Measurements from ENCODE around the gene MED19. TPM values are rescaled to one million over a fixed set of nuclear protein-coding genes. Genes with fewer than 3 reads are reported as not detected.
A peak's percentile ranks its signal among the peaks of the same experiment; 100 is the strongest.
"Not testable (repeated sequence)": the region's sequence is repeated elsewhere in the genome, so short reads cannot be mapped to it uniquely, and the experiment has no call there.

Gene MED19
- total and polyA plus RNA-seq, 2 donors: 13.3 to 19.4 TPM

DNA sequence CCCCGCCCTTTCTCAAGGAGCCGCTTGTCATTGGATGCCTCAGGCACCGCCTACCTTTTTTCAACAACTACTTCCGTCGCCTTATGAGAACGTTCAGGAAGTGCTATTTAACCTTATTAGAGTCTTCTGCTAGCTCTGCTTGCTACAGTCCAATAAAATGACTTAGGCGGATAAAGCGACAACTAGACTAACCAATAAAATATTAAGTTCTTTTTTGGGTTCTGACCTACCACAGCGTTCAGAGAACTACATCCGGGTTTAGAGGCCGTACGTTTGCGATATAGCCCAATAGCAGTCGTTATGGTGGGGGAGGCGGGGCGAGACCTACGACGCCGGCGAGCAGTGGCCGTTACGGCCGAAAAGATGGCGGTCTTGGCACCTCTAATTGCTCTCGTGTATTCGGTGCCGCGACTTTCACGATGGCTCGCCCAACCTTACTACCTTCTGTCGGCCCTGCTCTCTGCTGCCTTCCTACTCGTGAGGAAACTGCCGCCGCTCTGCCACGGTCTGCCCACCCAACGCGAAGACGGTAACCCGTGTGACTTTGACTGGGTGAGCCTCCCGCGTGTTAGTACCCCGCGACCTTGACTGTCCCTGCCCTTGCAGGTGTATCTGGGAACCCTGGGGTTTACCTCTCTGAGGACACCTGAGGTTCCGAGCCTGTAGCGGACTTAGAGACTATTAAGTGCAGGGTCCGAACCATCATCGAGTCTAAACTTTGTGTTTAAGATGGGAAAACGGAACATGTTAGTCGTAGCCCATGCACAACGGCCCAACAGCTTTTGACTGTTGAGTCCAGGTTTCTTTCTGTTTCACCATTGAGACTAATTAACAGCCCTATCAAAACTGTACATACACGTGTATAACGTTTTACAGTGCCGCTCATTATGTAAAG is 488 bp upstream of the MED19 start, which contains the start of gene TMX2:
Gene TMX2, plus strand, starts transcription at position 338 of the 895 bp plus-strand sequence. Its CDS starts 26 bp downstream, at position 364.
- Histone ChIP-seq H3K4me1 (ENCODE audit: control insufficient read depth in 2 of 2, insufficient read depth in 2 of 2, low read length in 2 of 2) (peaks cover 18 to 19% of the 10 kb centered on the region in 2 donors), H3K27ac (ENCODE audit: low read depth in 1 of 2, low read length in 1 of 2) (peak within 1 kb of the TSS; percentile 84 to 87), H3K4me3 (ENCODE audit: low read length in 2 of 2) (peak within 1 kb of the TSS; percentile 73 to 100), H3K36me3 (ENCODE audit: control insufficient read depth in 2 of 2, insufficient read depth in 2 of 2, low read length in 1 of 2) (no peaks in the 10 kb centered on the region), H3K9me3 (ENCODE audit: control insufficient read depth in 2 of 2, insufficient read depth in 1 of 2, low read length in 1 of 2) (no peaks in the 10 kb centered on the region), H3K27me3 (ENCODE audit: control insufficient read depth in 2 of 2, insufficient read depth in 1 of 2, low read length in 1 of 2) (no peaks in the 10 kb centered on the region)
- peak; percentile 85 to 100 (median 94) for DNase-seq (ENCODE audit: low read depth in 6 of 9, low spot score in 9 of 9)
- under 1% methylated on average over 53 of the region's 53 CpGs for WGBS

DNA sequence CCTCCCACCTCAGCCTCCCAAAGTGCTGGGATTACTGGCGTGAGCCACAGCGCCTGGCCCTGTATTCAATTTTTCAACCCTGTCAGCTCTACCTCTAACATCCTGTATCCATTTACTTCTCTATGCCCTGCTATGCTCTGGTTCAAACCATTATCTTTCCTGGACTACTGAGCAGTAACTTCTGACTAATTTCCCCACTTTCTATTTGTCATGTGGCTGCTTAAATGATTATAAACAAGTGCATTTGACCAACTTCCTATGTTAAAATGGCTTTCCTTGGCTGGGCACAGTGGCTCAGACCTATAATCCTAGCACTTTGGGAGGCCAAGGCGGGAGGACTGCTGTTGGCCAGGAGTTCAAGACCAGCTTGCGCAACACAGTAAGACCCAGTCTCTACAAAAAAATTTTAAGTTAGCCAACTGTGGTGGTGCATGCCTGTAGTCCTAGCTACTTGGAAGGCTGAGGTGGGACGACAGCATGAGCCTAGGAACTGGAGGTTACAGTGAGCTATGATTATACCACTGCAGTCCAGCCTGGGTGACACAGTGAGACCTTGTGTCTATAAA is 2.1 kb downstream of the MED19 start:
- Histone ChIP-seq H3K27me3 (ENCODE audit: control insufficient read depth in 2 of 2, insufficient read depth in 1 of 2, low read length in 1 of 2) (no peaks in the 10 kb centered on the region), H3K9me3 (ENCODE audit: control insufficient read depth in 2 of 2, insufficient read depth in 1 of 2, low read length in 1 of 2) (no peaks in the 10 kb centered on the region), H3K4me3 (ENCODE audit: low read length in 2 of 2) (no peak overlapping the region), H3K36me3 (ENCODE audit: control insufficient read depth in 2 of 2, insufficient read depth in 2 of 2, low read length in 1 of 2) (peaks cover 3 to 5% of the 10 kb centered on the region in 2 donors), H3K27ac (ENCODE audit: low read depth in 1 of 2, low read length in 1 of 2) (no peak overlapping the region), H3K4me1 (ENCODE audit: control insufficient read depth in 2 of 2, insufficient read depth in 2 of 2, low read length in 2 of 2) (peaks cover 18 to 19% of the 10 kb centered on the region in 2 donors)
- WGBS: 98% methylated on average over 5 of the region's 5 CpGs
- DNase-seq (ENCODE audit: low read depth in 6 of 9, low spot score in 9 of 9): no peak

DNA sequence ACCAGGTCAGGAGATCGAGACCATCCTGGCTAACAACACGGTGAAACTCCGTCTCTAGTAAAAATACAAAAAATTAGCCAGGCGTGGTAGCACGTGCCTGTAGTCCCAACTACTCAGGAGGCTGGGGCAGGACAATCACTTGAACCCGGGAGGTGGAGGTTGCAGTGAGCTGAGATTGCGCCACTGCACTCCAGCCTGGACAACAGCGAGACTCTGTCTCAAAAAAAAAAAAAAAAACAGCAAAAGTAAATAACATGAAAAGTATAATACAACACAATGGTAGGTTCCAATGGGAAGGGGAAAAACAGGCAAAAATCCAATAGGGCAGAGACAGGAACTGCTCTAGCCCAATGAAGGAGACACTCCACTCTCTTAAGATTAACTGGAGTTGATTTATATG is 6.6 kb downstream of the MED19 start:
- peaks cover 40 to 44% of the 10 kb centered on the region in 2 donors for H3K36me3 ChIP-seq (ENCODE audit: control insufficient read depth in 2 of 2, insufficient read depth in 2 of 2, low read length in 1 of 2)
- DNase-seq (ENCODE audit: low read depth in 6 of 9, low spot score in 9 of 9); H3K4me3 ChIP-seq (ENCODE audit: low read length in 2 of 2); H3K27me3 ChIP-seq (ENCODE audit: control insufficient read depth in 2 of 2, insufficient read depth in 1 of 2, low read length in 1 of 2); H3K27ac ChIP-seq (ENCODE audit: low read depth in 1 of 2, low read length in 1 of 2); H3K4me1 ChIP-seq (ENCODE audit: control insufficient read depth in 2 of 2, insufficient read depth in 2 of 2, low read length in 2 of 2); H3K9me3 ChIP-seq (ENCODE audit: control insufficient read depth in 2 of 2, insufficient read depth in 1 of 2, low read length in 1 of 2): not testable (repeated sequence)
- WGBS: 99% methylated on average over 8 of the region's 8 CpGs

DNA sequence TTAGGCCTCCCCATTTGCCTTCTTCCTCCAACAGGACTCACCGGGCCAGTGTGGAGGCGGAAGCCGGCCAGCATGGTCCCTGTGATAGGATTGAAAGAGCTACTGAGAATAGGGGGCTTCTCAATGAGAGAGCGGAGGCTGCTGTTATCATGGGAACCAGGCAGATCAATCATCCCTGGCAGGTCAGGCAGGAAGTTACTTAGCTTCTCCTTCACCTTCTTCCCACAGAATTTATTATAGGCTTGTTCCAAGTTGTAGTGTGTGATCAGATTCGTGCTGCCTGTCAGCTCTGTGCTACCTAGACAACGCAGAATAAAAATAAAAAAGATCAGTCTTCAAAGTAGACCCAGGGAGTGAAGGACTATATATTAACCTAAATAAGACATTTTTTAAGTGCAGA is 7.1 kb downstream of the MED19 start:
- no peak for DNase-seq (ENCODE audit: low read depth in 6 of 9, low spot score in 9 of 9)
- H3K9me3 ChIP-seq (ENCODE audit: control insufficient read depth in 2 of 2, insufficient read depth in 1 of 2, low read length in 1 of 2): no peaks in the 10 kb centered on the region
- 97% methylated on average over 6 of the region's 6 CpGs for WGBS
- H3K27ac ChIP-seq (ENCODE audit: low read depth in 1 of 2, low read length in 1 of 2): no peak overlapping the region
- H3K4me1 ChIP-seq (ENCODE audit: control insufficient read depth in 2 of 2, insufficient read depth in 2 of 2, low read length in 2 of 2): no peaks in the 10 kb centered on the region
- peaks cover 43 to 48% of the 10 kb centered on the region in 2 donors for H3K36me3 ChIP-seq (ENCODE audit: control insufficient read depth in 2 of 2, insufficient read depth in 2 of 2, low read length in 1 of 2)
- no peaks in the 10 kb centered on the region for H3K27me3 ChIP-seq (ENCODE audit: control insufficient read depth in 2 of 2, insufficient read depth in 1 of 2, low read length in 1 of 2)
- no peak overlapping the region for H3K4me3 ChIP-seq (ENCODE audit: low read length in 2 of 2)

DNA sequence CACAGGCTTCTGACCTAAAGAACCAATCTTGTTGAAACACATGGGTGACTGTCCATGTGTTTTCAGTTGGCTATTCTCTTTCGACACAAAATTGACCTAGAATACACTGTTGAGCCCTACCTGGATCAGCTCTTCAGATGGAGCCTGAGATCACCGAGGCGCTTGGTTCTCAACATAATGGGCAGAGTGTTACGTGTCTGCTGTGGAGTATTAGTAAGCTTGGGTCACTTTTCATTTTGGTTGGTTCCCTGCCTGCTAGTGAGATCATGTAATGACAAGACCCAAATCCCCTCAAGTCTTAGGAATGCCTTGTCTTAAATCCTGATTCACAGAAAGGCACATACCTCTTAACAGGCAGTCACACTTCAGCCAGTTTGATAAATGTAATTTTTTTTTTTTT is 8.7 kb downstream of the MED19 start:
- Histone ChIP-seq H3K4me1 (ENCODE audit: control insufficient read depth in 2 of 2, insufficient read depth in 2 of 2, low read length in 2 of 2) (no peaks in the 10 kb centered on the region), H3K27ac (ENCODE audit: low read depth in 1 of 2, low read length in 1 of 2) (no peak overlapping the region), H3K27me3 (ENCODE audit: control insufficient read depth in 2 of 2, insufficient read depth in 1 of 2, low read length in 1 of 2) (no peaks in the 10 kb centered on the region), H3K4me3 (ENCODE audit: low read length in 2 of 2) (no peak overlapping the region), H3K36me3 (ENCODE audit: control insufficient read depth in 2 of 2, insufficient read depth in 2 of 2, low read length in 1 of 2) (peaks cover 59 to 64% of the 10 kb centered on the region in 2 donors), H3K9me3 (ENCODE audit: control insufficient read depth in 2 of 2, insufficient read depth in 1 of 2, low read length in 1 of 2) (no peaks in the 10 kb centered on the region)
- no peak for DNase-seq (ENCODE audit: low read depth in 6 of 9, low spot score in 9 of 9)
- 96% methylated on average over 4 of the region's 4 CpGs for WGBS

DNA sequence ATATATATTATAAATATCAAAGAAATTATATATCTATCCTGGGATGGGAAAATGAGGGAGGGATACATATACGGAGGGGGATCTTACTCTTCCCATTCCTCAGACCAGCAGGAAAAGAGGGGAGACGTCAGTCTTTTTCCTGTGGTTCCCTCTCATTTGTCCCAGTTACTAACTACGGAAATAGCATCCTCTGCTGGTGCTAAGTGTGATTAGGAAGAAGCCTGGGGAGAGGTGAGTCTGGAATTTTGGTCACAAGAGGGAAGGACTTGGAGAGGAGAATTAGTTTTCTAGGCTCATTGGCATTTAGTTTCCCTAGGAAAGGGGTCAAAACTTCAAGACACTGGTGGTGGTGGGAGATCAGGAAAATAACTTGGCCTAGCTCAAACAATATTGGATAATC is 11.6 kb downstream of the MED19 start:
- H3K4me1 ChIP-seq (ENCODE audit: control insufficient read depth in 2 of 2, insufficient read depth in 2 of 2, low read length in 2 of 2): no peaks in the 10 kb centered on the region
- no peaks in the 10 kb centered on the region for H3K27me3 ChIP-seq (ENCODE audit: control insufficient read depth in 2 of 2, insufficient read depth in 1 of 2, low read length in 1 of 2)
- H3K27ac ChIP-seq (ENCODE audit: low read depth in 1 of 2, low read length in 1 of 2): no peak overlapping the region
- peaks cover 77 to 85% of the 10 kb centered on the region in 2 donors for H3K36me3 ChIP-seq (ENCODE audit: control insufficient read depth in 2 of 2, insufficient read depth in 2 of 2, low read length in 1 of 2)
- 93% methylated on average over 3 of the region's 3 CpGs for WGBS
- H3K4me3 ChIP-seq (ENCODE audit: low read length in 2 of 2): no peak overlapping the region
- no peak for DNase-seq (ENCODE audit: low read depth in 6 of 9, low spot score in 9 of 9)
- H3K9me3 ChIP-seq (ENCODE audit: control insufficient read depth in 2 of 2, insufficient read depth in 1 of 2, low read length in 1 of 2): no peaks in the 10 kb centered on the region

DNA sequence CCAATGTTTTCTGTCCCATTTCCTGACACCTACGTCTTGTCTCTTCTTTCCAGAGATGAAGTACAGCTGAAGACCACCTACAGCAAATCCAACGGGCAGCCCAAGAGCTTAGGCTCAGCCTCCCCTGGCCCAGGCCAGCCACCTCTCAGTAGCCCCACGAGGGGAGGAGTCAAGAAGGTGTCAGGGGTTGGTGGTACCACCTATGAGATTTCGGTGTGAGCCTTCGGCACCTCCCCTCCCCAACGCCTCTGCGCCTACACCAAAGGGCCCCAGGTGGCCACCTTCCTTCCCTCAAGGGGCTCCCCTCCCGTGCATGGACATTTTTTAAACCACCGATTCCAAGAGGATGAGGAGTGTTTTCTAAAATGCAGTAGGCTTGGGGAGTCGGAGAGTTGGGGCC is 12.2 kb downstream of the MED19 start:
- Histone ChIP-seq H3K9me3 (ENCODE audit: control insufficient read depth in 2 of 2, insufficient read depth in 1 of 2, low read length in 1 of 2) (no peaks in the 10 kb centered on the region), H3K4me3 (ENCODE audit: low read length in 2 of 2) (no peak overlapping the region), H3K27ac (ENCODE audit: low read depth in 1 of 2, low read length in 1 of 2) (no peak overlapping the region), H3K36me3 (ENCODE audit: control insufficient read depth in 2 of 2, insufficient read depth in 2 of 2, low read length in 1 of 2) (peaks cover 77 to 89% of the 10 kb centered on the region in 2 donors), H3K4me1 (ENCODE audit: control insufficient read depth in 2 of 2, insufficient read depth in 2 of 2, low read length in 2 of 2) (no peaks in the 10 kb centered on the region), H3K27me3 (ENCODE audit: control insufficient read depth in 2 of 2, insufficient read depth in 1 of 2, low read length in 1 of 2) (no peaks in the 10 kb centered on the region)
- no peak for DNase-seq (ENCODE audit: low read depth in 6 of 9, low spot score in 9 of 9)
- WGBS: 98% methylated on average over 10 of the region's 10 CpGs

DNA sequence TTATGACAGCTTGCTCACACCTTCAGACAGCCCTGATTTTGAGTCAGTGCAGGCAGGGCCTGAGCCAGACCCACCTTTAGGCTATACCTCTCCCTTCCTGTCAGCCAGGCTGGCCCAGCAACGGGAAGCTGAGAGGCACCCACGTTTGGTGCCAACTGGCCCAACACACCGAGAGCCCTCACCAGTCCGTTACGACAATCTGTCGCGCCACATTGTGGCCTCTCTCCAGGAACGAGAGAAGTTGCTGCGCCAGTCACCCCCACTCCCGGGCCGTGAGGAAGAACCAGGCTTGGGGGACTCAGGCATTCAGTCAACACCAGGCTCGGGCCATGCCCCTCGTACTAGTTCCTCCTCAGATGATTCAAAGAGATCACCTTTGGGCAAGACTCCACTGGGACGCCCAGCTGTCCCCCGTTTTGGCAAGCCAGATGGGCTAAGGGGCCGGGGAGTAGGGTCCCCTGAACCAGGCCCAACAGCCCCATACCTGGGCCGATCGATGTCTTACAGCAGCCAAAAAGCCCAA is 13.1 kb downstream of the MED19 start:
- peaks cover 76 to 92% of the 10 kb centered on the region in 2 donors for H3K36me3 ChIP-seq (ENCODE audit: control insufficient read depth in 2 of 2, insufficient read depth in 2 of 2, low read length in 1 of 2)
- H3K4me3 ChIP-seq (ENCODE audit: low read length in 2 of 2): no peak overlapping the region
- no peak overlapping the region for H3K27ac ChIP-seq (ENCODE audit: low read depth in 1 of 2, low read length in 1 of 2)
- no peak for DNase-seq (ENCODE audit: low read depth in 6 of 9, low spot score in 9 of 9)
- H3K9me3 ChIP-seq (ENCODE audit: control insufficient read depth in 2 of 2, insufficient read depth in 1 of 2, low read length in 1 of 2): no peaks in the 10 kb centered on the region
- no peaks in the 10 kb centered on the region for H3K27me3 ChIP-seq (ENCODE audit: control insufficient read depth in 2 of 2, insufficient read depth in 1 of 2, low read length in 1 of 2)
- no peaks in the 10 kb centered on the region for H3K4me1 ChIP-seq (ENCODE audit: control insufficient read depth in 2 of 2, insufficient read depth in 2 of 2, low read length in 2 of 2)
- 97% methylated on average over 18 of the region's 18 CpGs for WGBS

DNA sequence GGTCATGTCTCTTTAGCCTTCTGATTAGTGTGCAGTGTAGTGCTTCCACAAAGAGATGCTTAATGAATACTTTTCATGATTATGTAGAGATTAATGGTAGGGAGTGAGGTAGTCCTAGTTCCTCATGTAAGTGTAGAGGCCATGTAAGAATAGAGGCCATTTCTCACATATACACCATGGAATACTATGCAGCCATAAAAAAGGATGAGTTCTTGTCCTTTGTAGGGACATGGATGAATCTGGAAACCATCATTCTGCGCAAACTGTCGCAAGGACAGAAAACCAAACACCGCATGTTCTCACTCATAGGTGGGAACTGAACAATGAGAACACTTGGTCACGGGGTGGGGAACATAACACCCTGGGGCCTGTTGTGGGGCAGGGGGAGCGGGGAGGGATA is 21.5 kb downstream of the MED19 start:
- not testable (repeated sequence) for H3K4me3 ChIP-seq (ENCODE audit: low read length in 2 of 2); H3K9me3 ChIP-seq (ENCODE audit: control insufficient read depth in 2 of 2, insufficient read depth in 1 of 2, low read length in 1 of 2); H3K4me1 ChIP-seq (ENCODE audit: control insufficient read depth in 2 of 2, insufficient read depth in 2 of 2, low read length in 2 of 2); H3K27ac ChIP-seq (ENCODE audit: low read depth in 1 of 2, low read length in 1 of 2); DNase-seq (ENCODE audit: low read depth in 6 of 9, low spot score in 9 of 9); H3K27me3 ChIP-seq (ENCODE audit: control insufficient read depth in 2 of 2, insufficient read depth in 1 of 2, low read length in 1 of 2)
- WGBS: 99% methylated on average over 5 of the region's 5 CpGs
- H3K36me3 ChIP-seq (ENCODE audit: control insufficient read depth in 2 of 2, insufficient read depth in 2 of 2, low read length in 1 of 2): peaks cover 69 to 72% of the 10 kb centered on the region in 2 donors

Measured in thymus (tissue), 11 donors.